Activated CD4-positive, alpha-beta T cell treated with anti-CD3 and anti-CD28 coated beads, Interleukin-2, amount 50 U/mL, for 48 hours (primary cell): Measurements from ENCODE around the gene SNED1.

Source experiments
- DNase-seq, 2 experiments: peaks; one replicate each; pipeline ENCODE4 v3.0.0-alpha.2; 2020

The SNED1 gene

DNA sequence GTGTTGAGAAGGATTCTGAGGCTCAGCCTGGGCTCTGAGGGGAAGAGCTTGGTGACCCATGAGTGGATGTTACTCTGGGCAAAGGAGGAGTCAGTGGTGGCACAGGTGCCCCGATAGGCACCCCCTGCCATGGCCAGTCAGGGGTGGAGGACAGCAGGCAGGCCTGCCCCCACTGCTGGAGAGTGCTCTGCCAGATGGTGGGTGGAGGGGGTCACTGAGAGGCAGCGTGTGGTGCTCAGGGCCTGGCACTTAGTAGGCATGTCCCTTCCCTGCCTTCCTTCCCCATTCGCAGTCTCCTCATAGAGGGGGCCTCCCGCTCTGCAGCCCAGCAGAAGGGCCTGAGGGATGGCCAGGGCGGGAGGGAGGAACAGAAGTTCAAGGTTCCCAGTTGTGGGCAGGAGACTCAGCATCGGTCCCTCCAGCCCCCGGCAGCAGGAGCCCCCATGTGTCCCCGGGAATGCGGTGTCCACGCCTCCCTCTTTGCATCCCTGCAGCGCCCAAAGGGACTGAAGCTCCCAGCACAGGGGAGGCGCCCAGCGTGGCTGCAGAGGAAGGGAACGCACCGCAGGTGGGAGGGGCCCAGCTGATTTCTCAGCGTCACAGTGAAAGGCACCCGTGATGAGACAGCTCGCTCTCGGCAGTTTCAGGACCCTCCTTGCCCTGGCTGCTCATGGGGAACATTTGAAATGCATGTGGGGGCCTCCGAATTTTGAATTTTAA, 5.7 kb upstream of the SNED1 start:
- DNase-seq = no peak

DNA sequence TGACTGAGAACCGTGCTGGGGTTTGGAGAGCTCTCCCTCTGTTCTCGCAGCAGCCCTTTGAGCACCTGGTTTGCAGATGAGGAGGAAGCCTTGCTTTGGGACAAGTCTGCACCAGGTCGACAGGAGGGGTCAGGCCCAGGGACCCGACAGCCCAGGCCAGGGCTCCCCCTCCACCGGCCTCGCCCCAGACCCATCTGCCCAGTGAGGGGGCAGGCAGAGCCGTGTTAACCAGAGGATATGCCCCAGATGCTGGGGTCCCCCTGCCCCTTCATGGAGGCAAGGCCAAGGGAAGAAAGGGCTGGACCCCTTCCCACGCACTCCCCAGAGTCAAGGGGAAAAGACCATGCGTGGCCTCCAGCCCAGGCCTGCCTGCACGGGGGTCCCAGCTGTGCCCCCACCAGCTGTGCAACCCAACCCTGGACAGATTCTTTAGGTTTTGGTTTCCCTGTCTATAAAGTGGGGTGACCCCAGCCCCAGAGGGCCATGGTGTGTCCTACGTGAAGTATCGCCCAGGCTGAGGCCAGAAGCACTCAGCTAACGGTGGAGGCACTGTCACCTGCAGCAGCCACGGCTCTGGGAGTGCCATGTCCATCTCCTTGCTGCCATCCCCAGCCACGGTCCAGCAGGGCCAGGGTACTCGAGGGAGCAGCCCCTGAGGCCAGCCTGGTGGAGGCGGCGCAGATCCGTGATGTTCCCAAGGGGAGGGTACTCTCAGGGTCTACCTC, 4.8 kb upstream of the SNED1 start:
- DNase-seq = no peak

DNA sequence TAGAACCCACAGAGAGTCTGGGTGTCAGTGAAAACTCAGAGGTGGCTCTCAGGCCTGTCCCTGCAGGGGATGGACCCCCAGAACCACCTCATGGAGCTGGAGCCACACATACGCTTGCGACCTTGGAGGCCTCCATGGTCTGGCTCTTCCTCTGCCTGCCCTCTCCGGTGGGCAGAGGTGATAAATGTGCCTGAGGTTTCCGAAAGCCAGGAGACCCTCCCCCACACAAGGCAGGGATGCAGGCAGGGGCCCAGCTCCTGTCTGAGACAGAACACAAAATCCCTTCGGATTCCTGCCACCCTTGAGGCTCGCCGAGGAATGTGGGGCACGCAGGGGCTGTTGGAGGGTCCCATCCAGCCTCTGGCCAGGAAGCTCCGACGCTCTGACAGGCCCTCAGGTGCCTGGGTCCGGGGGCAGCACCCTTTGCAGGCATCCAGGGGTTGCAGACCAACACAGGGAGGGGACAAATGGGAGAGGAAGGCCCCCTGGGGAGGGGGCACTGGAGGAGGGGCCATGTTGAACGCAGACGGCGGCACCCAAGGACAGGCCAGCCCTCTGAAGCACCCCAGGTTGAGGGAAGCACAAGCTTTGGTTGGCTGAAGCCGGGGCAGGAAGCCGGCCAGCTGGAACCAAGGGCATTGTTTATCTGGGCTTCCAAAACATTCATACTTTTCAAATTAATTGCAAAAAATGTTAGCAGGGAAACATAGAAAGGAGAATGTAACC, 4.1 kb upstream of the SNED1 start:
- DNase-seq = no peak

DNA sequence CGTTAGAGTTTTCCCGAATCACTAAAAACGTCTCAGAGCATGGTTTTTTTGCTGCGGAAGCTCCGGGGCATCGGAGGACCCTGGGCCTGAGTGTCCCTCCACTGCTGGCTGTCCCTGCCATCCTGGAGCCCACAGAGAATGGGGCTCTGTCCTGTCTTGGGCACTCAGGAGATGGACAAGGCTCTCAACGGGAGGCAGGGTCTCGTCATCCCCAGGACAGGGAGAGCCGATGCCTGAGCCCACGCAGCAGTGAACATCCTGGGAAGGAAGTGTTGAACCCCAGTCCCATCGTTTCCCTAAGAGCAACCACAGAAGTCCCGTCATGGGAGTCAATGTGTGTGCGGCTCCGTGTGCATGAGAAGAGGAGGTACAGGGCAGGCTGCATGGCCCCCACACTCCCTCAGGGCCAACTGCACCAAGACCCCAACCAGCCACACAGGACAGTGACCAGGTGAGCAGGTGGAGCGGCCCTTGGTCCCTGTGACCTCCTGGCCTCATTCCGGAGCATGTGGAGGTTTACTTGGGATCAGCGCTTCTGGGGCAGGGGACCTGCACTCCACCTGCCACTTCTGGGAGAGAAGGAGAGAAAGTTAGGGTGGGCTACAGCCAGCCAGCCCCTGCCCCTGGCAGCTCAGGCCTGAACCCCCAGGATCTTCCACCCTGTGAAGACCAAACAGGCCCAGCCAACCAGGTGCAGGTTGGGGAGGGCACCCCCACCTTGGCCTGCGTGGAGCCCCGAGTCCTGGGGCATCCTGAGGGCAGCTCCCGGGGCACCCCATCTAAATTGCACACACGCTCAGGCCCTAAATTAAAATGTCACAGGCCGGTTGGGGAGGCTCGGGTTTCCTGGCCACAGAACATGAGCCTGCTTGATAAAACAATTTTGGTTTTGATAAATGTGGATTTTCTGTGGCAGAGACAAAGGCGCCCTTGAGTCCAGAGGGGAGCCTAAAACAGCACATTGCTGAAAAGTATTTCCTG, 3.1 kb upstream of the SNED1 start:
- no peak for DNase-seq

DNA sequence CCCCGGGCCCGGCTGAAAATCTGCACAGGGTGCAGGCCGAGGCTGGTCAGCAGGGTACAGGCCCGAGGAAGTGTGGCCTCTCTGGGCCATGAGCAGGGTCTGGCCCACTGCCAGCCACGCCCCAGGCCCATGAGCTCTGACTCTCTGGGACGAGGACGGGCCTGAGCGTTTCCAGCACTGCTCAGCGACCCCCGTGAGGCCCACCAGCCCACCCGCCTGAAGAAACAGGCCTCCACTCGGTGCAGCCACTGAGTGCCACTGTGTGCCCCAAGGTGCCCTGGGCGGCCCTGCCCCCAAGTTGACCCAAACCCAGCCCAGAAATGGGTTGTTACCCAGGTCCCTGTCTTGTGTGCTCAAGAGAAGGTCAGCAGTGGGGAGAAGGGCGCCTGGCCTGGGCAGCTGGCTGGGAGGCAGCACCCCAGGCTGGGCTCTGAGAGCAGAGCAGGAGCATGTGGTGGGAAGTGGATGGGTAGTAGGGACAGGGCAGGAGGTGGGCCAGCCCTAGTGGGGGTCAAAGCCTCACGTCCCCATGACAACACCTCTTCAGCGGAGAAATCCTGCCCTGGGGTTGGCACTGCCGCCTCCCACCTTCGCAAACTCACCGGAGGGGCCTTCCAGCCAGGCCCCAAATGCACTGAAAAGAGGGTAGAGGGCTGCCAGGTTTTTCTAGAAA, 2.1 kb upstream of the SNED1 start:
- DNase-seq = no peak

DNA sequence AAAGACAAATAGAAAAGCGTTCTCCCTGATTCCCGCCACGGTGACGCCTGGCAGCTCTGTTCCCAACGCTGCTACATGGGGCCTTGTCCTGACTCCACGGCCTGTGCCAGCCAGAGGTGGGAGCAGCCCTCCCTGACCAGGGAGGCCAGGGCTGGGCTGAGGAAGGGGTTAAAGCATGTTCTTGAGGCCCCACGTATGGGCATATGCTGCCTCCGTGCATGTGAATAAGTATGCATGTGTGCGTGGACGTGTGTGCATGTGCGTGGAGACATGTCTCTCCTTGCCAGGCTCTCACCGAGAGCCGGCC, 1.6 kb upstream of the SNED1 start:
- DNase-seq = no peak

DNA sequence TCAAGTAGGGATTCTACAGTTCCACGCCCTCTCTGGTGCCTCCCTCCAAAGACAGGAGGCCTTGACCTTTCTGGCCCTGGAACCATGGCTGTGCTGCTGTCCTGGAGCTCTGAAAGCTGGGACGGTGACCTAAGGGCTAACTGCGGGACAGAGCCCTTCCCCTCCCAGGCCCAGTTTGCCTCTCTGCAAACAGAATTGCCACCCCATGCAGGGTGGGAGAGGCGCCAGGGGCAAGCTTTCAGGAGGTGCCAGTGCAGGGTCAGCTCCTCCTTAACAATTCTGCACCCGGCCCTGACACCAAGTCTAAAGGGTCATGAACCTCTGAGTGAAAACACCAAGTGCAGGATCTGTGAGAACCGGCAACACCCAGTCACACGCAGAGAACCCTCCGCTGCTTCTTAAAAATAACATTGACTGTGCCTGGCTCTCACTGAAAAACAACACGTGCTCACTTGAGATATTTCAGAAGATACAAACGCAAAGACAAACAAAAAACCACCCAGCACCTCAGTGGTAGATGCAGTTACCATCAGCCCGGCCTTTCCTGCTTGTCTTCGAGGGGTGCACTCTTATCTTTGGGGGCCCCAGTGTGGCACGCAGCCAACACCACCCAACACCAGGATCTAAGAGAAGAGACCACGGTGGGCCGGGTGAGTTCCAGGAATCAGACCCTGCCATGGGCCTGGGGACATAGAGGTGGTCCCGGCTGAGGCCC, 1.1 kb upstream of the SNED1 start:
- DNase-seq = no peak

DNA sequence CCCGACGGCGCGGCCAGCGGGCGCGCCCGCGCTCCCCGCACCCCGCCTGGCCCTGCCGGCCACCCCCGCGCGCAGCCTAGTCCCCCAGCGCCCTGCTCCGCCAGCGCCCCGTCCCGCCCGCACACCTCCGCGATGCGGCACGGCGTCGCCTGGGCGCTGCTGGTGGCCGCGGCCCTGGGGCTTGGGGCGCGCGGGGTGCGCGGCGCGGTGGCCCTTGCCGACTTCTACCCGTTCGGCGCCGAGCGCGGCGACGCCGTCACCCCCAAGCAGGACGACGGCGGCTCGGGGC, 232 bp downstream of the SNED1 start:
- no peak for DNase-seq

DNA sequence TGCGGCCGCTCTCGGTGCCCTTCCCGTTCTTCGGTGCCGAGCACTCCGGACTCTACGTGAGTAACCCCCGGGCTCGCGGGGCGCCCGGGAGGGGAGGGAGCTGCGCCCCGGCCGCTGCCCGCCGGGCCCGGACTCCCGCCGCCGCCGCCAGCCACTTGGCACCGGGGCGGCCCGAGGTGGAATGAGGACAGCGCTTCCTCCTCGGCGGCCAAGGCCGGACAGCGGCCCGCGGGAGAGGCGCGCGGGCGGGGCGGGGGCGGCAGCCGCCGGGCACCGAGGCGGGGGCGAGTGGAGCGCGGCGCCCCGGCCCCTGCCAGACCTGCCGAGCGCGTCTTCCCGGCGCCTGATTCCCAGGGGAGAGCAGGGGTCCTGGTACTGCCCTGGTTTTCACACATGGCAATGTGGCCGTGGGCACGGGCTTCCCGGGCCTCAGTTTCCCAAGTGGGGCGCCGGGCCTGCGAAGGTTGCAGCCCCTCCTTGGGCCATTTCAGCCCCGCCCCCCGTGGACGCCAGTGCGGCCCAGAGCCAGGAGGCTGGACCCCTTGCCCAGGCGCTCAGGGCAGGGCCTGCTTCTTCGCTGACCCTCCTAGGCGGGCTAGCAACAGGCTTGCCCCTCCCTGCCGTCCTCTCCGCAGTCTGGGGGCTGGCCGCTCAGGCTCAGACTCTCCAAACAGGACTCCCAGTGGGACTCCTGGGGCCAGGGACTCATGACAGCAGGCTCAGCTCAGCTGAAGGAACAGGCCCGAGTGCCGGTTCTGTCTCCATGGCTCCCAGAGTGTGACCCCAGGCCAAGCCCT, 775 bp downstream of the SNED1 start:
- no peak for DNase-seq

DNA sequence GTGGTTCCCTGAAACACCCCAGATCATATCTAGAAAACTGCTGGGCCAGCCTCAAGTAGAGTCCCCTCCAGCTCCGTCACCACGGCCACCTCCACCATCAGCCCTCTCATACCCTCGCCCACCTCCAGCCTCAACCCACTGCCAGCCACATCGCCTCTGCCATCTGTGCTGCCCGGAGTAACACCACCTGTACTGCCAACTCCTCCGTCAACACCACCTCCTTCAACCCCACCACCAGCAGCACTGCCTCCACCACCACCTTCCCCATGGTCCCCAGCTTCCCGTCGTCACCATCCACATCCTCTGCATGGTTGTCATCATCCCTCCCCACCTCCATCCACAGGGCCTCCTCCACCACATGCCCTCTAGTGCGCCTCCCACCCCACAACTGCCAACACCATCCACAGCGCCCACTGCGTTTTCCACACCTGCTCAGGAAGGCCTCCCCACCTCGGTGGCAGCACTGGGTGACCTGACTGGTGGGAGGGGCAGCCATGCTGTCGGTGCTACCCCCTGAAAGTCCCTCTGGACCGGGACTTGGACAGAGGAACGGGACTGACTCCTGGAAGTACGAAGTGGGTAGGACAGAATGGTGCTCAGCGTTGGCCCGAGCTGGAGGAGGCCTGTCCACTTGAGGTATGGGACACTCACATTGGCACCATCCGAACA, 1.6 kb downstream of the SNED1 start:
- no peak for DNase-seq

DNA sequence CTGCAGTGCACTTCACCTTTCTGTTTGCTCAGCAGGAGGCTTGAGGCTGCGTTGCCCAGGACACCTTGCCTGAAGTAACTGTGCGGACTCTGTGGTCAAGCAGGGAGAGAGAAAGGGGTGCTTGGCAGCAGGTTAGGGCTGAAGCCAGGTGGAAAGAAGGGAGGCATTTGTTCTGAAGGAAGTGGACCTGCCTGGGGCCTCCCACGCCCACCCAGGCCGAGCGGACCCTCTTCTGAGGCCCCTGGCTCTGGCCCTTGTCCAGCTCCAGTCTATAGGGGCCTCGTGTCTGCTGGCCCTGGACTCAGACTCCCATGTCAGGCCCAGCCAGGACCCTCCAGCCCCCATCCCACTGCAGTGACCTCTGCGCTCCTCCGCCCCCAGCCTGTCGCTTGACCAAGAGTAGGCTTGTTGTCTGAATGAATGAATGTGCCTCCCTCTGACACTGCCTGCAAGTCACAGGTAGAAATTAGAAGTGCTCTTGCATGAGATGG, 2.5 kb downstream of the SNED1 start:
- no peak for DNase-seq

DNA sequence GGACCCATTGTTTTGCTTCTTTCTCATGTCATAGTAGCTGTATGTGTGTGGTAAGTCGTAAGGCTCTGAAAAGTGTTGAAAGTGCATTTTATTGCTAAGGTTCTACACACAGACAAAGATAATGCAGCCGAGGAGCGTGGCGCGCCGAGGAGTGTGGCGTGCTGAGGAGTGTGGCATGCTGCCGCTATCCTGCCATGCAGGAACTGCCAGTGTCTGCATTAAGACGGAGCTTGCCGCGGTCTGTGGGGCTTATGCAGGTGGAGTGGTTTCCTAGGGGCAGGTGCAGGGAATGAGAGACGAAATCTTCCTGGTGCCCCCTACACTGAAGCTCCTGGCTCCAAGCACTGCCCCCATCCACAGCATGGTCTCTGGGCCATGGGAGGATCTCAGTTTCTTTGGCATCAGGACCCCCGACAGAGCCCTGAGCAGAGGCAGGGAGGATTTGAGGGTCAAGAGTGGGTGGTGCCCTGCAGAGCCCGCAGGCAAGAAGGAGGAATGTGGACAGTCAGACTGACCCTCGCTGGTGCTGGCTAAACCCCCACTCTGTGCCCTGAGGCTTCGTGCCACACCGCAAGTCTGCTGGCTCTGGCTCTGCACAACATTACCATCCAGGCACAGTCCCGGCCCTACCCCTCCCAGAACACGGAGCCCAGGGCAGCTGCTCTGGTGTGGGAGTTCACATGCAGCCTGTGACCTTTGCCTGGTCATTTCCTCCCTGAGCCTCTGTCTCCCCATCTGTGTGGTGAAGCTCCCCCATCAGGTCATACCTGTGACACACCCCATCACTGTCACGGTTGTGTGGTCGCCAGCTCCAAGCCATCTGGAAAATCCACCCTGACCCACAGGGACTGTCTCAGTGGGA, 3.2 kb downstream of the SNED1 start:
- DNase-seq = no peak

DNA sequence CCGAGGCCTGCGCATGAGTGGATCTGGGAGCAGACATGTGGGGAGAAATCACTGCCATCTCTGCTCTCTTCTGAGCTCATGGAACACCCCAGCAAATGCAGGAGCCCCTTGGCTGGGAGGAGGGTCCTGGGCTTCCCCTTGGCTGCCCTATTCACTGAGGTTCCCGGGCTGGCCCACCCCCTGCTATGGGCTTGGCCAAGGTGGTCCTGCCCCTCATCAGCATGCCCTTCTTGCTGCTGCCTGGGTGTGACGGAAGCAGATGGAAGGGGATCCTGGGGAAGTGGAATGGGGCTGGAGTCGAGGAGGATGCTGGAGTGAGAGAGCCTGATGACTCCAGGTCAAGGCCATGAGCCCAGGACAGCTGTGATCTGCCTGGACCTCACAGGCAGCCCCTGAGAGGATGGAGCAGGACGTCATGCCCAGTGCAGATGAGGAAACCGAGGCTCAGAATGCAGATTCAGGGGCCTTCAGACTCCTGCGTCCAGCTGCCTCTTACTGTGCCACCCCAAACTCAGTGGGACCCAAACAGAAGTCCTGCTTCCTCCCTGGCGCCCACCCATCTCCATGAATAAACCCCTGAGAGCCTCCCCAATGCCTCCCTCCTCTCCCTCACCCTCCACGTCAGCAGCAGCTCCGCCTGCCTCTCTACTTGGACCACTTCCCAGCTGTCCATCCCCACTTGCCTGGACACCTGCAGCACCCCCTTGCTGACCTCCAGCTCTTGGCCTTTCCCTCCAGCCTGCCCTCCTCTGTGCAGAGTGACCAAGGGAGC, 4.0 kb downstream of the SNED1 start:
- DNase-seq = no peak

DNA sequence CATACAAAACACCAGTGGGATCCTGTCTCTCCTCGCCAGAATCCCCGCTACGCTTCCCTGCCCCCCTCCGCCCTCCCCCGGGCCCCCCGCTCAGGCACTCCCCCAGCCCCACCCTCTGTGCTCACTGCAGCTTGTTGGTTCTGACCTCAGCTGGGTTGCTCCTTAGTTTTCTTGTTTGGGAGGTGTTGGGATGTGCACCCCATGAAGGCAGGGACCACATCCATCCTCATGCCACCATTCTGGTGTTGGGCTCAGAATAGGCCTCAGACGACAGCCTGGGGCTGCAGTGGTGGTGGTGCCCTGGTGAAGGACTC, 4.6 kb downstream of the SNED1 start:
- no peak for DNase-seq

DNA sequence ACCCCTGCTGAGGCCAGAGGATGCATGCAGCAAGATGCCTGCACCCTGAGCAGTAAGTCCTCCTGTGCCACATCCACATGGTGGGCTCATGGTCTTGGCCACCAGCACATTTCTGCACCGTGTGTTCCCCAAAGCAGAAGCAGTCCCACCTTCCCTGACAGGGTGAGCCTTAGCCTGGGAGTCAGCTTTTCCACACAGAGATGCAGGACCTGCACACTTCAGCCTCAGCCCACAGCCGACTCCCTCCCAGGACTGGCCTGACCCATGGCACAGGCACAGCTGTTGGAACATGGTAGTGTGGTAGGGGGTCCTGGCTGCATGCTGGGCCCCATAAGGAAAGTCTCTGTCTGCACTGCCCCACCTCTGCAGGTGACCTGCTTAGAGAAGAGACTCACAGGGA, 5.0 kb downstream of the SNED1 start:
- DNase-seq = no peak

DNA sequence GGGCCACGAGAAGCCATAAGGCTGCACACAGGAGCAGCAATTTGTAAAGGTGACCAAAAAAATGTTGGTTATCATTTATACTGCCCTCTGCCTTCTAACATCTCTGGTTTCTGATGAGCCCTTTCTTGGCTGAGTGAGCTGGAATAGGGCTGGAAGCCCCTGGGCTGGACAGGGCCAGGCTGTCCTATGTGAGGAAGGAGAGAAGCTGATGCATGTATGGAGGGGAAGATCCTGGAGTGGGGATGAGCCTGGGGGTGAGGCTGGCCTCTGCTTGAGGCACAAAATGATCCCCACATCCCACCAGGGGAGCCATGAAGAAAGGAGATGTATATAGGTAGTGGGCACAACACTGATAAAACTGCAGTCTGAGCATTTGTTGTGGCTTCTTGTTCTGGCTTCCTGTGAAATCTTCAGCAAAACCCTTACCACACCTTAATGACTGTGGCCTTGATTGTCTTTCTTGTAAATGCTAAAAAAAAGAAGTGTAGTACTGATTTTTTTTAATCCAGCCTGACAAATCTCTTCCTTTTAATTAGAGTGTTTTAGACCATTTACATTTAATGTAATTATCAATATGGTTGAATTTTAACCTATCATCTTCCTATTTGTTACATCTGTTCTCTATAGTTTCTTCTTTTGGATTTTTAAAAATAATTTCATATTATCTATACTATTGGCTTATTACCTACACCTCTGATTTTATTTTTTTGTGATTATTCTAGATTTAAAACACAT, 5.6 kb downstream of the SNED1 start:
- no peak for DNase-seq

DNA sequence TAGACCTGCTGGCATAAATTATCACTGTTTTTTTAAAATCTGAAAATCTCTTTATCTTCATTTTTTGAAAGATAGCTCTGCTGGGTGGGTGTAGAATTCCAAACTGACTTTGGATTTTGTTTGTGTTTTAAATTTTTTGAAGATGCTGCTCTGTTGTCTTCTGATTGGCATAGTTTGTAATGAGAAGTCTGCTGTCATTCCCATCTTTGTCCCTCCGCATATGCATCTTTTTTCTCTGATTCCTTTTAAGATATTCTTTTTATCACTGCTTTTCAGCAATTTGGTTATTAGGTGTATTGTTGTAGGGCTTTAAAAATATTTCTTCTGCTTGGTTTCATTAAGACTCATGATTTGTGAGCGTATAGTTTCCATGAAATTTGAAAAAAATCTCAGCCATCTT, 7.2 kb downstream of the SNED1 start:
- DNase-seq = no peak

DNA sequence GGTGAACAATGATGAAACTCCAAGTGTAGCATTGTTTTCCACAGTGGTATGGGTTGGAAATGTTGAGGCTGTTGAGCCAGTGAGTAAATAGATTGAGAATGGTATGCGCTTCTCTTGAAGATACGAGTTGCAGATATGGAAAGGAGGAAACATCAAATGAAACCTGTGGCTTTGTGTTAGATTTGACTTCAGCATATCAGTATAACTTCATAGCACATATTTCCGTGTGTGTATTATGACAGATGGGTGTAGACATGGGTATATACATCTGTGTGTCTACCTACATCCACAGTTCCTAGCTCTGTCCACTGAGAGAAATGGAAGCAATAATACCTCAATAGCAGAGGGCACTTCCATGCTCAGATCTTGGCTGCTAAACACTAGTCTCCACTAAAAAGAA, 8.0 kb downstream of the SNED1 start:
- no peak for DNase-seq
